ENCODE measurements around the gene CDH13. TPM values are rescaled to one million over a fixed set of nuclear protein-coding genes. Genes with fewer than 3 reads are reported as not detected.
"Not testable (repeated sequence)": the region's sequence is repeated elsewhere in the genome, so short reads cannot be mapped to it uniquely, and the experiment has no call there.

Gene CDH13
- polyA plus RNA-seq, 4 donors: 9.4 to 16.6 (median 13.4) TPM

GRCh38 chr16:82924075-82924854 is 297.5 kb downstream of the CDH13 start:
- DNase-seq (ENCODE audit: low read depth in 4 of 4, low spot score in 2 of 4): no peak

DNA sequence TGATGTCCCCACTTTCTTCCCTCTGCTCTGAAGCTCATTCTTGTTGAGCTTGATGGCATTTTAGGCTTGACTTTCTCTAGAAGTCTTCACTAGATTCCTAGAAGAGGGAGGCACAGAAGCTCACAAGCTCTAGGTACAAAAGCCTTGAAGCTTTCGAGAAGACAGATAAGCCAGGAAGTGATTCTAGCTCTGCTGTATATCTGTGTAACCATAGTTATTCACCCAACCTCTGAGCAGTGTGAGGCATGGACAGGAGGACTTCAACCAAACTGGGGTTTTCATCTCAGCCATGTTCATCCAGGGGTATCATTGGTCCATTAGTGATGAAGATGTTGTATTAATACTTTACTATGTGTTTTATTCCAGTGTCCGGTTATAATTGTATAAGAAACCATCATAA is 299.7 kb downstream of the CDH13 start:
- no peak for DNase-seq (ENCODE audit: low read depth in 4 of 4, low spot score in 2 of 4)

GRCh38 chr16:82933933-82934332 is 307.2 kb downstream of the CDH13 start:
- not testable (repeated sequence) for DNase-seq (ENCODE audit: low read depth in 4 of 4, low spot score in 2 of 4)

DNA sequence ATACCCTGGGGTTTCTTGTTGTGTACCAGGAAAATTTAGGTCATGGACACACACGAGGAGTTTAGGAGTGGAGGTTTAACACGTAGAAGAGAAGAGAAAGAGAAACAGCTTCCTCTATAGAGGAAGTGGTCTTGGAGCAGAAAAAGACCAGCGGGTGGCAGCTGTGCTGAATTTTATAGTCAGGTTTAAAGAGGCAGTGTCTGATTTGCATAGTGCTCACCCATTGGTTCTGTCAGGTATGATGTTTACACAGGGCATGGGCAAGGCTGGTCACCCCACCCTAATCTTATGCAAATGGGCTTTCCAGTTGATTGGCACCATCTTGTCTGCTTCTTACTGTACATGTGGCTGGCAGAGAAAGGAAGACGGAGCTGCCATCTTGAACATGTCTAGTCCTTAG is 309.0 kb downstream of the CDH13 start:
- DNase-seq (ENCODE audit: low read depth in 4 of 4, low spot score in 2 of 4): no peak

GRCh38 chr16:82936941-82937551 is 310.3 kb downstream of the CDH13 start:
- DNase-seq (ENCODE audit: low read depth in 4 of 4, low spot score in 2 of 4): peak in 1 of 4 donors; percentile 37

GRCh38 chr16:82937926-82938520 is 311.3 kb downstream of the CDH13 start:
- no peak for DNase-seq (ENCODE audit: low read depth in 4 of 4, low spot score in 2 of 4)

- no peak for DNase-seq (ENCODE audit: low read depth in 4 of 4, low spot score in 2 of 4)
Observed at GRCh38 chr16:82943371-82943770, 316.6 kb downstream of the CDH13 start.

- DNase-seq (ENCODE audit: low read depth in 4 of 4, low spot score in 2 of 4): no peak
Observed at GRCh38 chr16:82945420-82946101, 318.8 kb downstream of the CDH13 start.

- DNase-seq (ENCODE audit: low read depth in 4 of 4, low spot score in 2 of 4): no peak
Observed at GRCh38 chr16:82947698-82948097, 320.9 kb downstream of the CDH13 start.

DNA sequence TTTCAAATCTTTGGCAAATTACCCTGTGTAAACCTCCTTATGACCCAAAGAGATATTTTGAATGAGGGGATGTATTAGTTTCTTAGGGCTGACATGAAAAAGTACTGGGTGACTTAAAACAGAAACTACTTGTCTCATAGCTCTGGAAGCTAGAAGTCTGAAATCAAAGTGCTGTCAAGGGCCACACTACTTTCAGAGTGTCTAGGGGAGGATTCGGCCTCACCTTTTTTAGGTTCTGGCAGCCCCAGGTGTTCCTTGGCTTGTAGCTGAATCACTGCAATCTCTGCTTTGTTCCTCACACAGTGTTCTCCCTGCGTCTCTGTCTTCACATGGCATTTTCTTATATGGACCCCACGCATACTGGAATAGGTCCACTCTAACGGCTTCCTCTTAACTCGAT is 322.2 kb downstream of the CDH13 start:
- no peak for DNase-seq (ENCODE audit: low read depth in 4 of 4, low spot score in 2 of 4)

GRCh38 chr16:82953517-82953916 is 326.7 kb downstream of the CDH13 start:
- no peak for DNase-seq (ENCODE audit: low read depth in 4 of 4, low spot score in 2 of 4)

- DNase-seq (ENCODE audit: low read depth in 4 of 4, low spot score in 2 of 4): no peak
Observed at GRCh38 chr16:82954224-82954929, 327.6 kb downstream of the CDH13 start.

DNA sequence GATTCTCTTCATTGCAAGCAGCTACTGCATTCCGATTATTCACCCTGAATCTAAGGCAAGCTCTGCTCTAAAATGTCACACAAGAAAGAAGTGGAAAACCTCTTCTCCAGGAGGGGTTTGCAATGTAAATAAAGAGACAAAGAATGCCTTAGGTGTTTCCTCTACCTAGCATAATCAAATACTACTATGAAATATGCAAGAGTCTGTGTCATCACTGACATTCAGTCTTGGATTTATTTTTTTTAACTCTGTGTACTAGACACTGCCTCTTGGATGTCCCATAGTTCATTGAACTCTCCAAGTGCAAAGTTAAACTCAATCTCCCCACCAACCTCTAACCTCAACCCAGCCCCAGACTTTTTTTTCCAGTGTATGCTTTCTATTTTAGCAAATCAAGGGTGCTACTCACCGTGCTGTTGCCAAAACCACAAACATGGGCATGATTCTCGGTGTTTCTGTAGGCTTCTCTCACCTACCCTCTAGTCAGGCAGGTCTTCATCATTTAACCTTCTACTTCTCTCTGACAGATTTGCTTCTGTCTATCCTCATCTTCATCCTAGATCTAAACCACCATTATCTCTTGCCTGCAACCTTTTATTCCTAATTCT is 329.1 kb downstream of the CDH13 start:
- DNase-seq (ENCODE audit: low read depth in 4 of 4, low spot score in 2 of 4): no peak

- no peak for DNase-seq (ENCODE audit: low read depth in 4 of 4, low spot score in 2 of 4)
Observed at GRCh38 chr16:82957212-82957611, 330.4 kb downstream of the CDH13 start.

DNA sequence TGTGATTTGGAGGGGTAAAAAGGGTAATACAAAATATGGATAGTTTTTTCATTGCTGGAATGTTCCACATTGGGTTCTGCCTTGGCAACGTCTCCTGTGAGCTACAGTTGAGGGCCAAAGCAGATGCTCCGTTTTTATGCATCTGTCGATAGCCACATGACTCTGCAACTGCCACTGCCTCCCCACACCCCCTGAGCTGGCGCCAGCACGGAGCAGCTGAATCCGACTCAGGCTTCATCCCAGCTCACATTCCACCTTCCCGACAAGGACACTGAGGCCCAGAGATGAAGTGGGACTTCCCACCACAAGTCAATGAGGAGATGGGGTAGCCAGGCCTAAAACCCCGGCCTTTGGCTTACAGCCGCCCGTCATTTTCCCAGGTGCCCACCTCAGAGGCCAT is 334.1 kb downstream of the CDH13 start:
- DNase-seq (ENCODE audit: low read depth in 4 of 4, low spot score in 2 of 4): no peak

DNA sequence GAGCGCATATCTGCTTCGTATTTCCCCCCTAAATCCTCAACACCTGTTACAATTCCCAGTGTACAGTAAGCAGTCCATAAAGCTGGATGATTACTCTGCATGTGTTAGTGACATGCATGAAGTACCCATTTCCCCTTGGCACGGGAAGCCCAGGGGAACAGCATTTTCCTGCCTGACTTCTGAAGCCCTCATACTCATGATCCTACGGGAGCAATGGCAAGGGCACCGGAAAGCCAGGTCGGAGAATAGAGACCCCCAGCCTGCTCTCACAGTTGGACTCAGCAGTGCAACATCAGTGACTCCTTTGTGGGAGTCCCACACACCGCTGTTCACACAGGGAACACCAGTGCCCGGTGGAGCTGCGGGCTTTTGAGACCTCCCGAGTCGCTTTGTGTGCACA is 336.9 kb downstream of the CDH13 start:
- no peak for DNase-seq (ENCODE audit: low read depth in 4 of 4, low spot score in 2 of 4)

GRCh38 chr16:82965808-82966207 is 339.0 kb downstream of the CDH13 start:
- DNase-seq (ENCODE audit: low read depth in 4 of 4, low spot score in 2 of 4): no peak

DNA sequence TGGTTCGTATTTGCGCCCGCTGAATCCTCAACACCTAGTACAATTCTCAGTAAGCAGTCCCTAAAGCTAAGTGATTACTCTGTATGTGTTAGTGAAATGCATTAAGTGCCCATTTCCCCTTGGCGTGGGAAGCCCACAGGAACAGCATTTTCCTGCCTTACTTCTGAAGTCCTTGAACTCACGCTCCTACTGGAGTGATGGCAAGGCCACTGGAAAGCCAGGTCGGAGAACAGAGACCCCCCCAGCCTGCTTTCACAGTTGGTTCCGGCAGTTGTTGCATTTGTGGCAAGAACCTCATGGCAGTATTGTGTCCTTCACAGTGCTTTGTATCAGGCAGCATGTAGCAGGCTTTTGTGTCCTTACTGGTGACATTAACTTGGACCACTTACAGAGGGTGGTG is 340.7 kb downstream of the CDH13 start:
- DNase-seq (ENCODE audit: low read depth in 4 of 4, low spot score in 2 of 4): no peak

DNA sequence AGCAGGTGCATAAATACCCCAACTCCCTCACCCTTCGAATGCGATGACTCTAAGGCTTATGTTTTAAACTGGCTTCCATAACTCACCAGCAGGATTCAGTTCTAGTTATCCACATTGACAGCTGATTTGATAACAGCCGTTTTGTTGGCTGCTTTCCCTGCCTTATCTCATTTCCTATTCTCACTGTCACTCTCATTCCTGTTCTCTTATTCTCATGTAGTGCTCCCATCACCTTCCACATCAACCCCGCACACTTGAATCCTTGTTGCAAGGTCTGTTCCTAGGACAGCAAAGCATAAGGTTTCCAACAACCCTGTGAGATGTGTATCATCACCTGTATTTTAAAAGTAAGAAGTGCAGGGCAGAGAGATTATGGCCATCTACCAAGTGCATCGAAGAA is 344.4 kb downstream of the CDH13 start:
- DNase-seq (ENCODE audit: low read depth in 4 of 4, low spot score in 2 of 4): no peak

DNA sequence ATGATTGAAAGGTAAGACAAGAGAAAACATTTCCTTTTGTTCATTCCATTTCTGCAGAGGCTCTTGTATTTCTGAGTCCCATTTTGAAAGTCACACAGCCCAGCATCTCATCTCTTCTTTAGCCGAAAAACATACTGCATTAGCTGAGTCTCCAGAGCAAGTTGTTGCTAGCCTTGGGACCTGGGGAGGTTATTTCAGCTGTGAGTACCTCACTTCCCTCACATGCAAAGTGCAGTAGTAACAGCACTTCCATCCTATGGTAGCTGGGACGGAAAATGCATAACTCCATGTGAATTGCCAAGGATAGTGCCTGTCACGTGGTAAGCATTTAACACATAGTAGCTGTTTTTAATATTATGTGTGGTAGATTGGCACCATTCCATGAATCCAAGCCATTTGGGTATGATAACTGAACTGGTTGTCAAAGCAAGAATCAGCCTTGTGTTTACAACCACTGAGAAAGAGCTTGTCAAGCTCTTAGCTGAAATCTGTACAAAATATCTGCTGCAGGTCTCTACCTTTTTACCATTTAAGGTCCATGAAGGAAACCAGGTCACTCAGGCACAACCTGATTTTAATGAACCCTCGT is 345.7 kb downstream of the CDH13 start:
- DNase-seq (ENCODE audit: low read depth in 4 of 4, low spot score in 2 of 4): no peak

Data from left renal cortex interstitium (tissue), 4 donors.